H1 (cell line): ENCODE measurements around the gene LCN6. TPM values are rescaled to one million over a fixed set of nuclear protein-coding genes. Genes with fewer than 3 reads are reported as not detected.

ENCODE experiments used
- CEBPB ChIP-seq: IDR thresholded peaks from 2 replicates; pipeline ENCODE4 v1.6.1; 2012; ENCODE audit warnings: low read depth, low read length
- polyA plus RNA-seq, 7 experiments: library from polyadenylated mRNA; depleted of rRNA in 3 of 7; stranded (reverse) in 5 of 7; unstranded in 2 of 7; fragments of >200 nt in 5 of 7; fragments of 200-250 nt in 2 of 7; gene quantifications; 1 replicate in 5 of 7; 2 replicates in 1 of 7; 4 replicates in 1 of 7; pipeline versions ENCODE4 v1.2.1 to v1.2.3, GENCODE V29; 2011 to 2013; ENCODE audit warnings: missing spikeins in 2 of 7, mixed read lengths in 2 of 7
- total RNA-seq: library from RNA; stranded (reverse); fragmentation: NEBNext Ultra II Directional; extraction: Animal tissue kit (Norgen Biotek cat#: 25700); gene quantifications from 2 replicates; pipeline ENCODE4 v1.2.1, GENCODE V29; 2021

The LCN6 gene
- total and polyA plus RNA-seq, 2 of the 8 experiments (the other 6 are each of a cell fraction or from before 2014, with no cell fraction given): not detected

GRCh38 chr9:136697821-136698526, 50.4 kb downstream of the LCN6 start (continued):
- TF ChIP-seq CEBPB: no peak
- TF ChIP-seq, all 59 proteins: peak for 0
